ENCODE measurements around the gene FOXS1. TPM values are rescaled to one million over a fixed set of nuclear protein-coding genes. Genes with fewer than 3 reads are reported as not detected.

Gene FOXS1
- total RNA-seq, 1 donor from 2014 or later = 3.3 TPM

DNA sequence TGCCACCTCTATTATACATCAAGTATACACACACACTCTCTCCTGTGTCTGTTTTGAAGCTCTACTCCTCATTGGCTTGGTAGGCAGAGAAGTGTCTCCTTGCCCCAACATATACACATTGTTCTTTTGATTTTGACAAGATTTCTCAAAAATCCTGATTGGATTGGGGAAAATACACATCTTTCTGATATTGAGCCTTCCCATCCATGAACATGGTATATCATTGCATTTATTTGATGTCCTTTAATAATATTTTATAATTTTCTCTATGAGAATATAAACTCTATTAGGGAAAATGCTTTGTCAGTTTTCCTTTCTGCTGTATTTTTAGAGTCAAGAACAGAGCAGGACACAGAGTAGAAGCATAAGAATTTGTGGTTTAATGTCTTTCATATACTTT is 32.3 kb upstream of the FOXS1 start:
- TF ChIP-seq, protein P1, sequence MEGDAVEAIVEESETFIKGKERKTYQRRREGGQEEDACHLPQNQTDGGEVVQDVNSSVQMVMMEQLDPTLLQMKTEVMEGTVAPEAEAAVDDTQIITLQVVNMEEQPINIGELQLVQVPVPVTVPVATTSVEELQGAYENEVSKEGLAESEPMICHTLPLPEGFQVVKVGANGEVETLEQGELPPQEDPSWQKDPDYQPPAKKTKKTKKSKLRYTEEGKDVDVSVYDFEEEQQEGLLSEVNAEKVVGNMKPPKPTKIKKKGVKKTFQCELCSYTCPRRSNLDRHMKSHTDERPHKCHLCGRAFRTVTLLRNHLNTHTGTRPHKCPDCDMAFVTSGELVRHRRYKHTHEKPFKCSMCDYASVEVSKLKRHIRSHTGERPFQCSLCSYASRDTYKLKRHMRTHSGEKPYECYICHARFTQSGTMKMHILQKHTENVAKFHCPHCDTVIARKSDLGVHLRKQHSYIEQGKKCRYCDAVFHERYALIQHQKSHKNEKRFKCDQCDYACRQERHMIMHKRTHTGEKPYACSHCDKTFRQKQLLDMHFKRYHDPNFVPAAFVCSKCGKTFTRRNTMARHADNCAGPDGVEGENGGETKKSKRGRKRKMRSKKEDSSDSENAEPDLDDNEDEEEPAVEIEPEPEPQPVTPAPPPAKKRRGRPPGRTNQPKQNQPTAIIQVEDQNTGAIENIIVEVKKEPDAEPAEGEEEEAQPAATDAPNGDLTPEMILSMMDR (IDR thresholded peaks at IDR 0.05) = no peak
- ATAC-seq = no peak
- intact Hi-C loops (cut with DNase I) = no loop called here
- Histone ChIP-seq H3K36me3 (no peaks in the 10 kb centered on the region), H3K4me1 (no peaks in the 10 kb centered on the region), H3K9me3 (no peaks in the 10 kb centered on the region), H3K4me3 (no peak overlapping the region), H3K27me3 (no peaks in the 10 kb centered on the region), H3K27ac (no peak overlapping the region)
- no peak for DNase-seq

DNA sequence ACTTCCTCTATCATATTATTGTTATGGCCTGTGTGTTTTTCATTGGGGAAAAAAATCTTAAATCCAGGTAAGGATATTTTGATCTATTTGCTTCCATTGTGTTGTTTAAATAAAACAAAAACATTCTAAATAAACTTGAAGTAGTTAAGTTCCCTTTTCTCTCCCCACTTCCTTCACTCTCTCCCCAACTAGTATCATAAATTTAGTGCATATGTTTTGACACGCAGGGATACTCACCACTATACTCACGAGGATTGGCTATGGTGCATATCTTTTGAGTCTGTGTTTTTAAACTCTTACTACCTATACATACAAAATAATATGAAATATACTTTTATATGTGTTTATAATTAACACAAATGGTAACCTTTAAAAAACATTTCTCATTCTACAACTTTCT is 30.3 kb upstream of the FOXS1 start:
- Histone ChIP-seq H3K36me3 (no peaks in the 10 kb centered on the region), H3K9me3 (no peaks in the 10 kb centered on the region), H3K4me3 (no peak overlapping the region), H3K4me1 (peaks cover 2% of the 10 kb centered on the region), H3K27ac (no peak overlapping the region), H3K27me3 (no peaks in the 10 kb centered on the region)
- TF ChIP-seq, protein P1 (IDR thresholded peaks at IDR 0.05) = no peak
- no peak for DNase-seq
- intact Hi-C loops (cut with DNase I) = no loop called here
- ATAC-seq = no peak

DNA sequence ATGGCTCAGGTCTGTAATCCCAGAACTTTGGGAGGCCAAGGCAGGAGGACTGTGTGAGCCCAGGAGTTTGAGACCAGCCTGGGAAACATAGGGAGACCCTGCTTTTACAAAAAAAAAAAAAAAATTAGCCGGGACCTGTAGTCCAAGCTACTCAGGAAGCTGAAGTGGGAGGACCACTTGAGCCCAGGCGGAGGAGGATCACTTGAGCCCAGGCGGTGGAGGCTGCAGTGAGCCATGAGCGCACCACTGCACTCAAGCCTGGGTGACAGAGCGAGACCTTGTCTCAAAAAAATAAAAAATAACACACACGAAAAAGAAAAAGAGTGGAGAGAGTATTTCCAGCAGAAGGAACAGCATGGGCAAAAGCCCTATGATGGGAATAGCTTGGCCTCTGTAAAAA is 27.0 kb upstream of the FOXS1 start:
- no peak overlapping the region for H3K27ac ChIP-seq
- ATAC-seq (no peak), DNase-seq (no peak)
- no peaks in the 10 kb centered on the region for H3K9me3 ChIP-seq
- TF ChIP-seq, protein P1 (IDR thresholded peaks at IDR 0.05) = no peak
- H3K27me3 ChIP-seq = no peaks in the 10 kb centered on the region
- no peak overlapping the region for H3K4me3 ChIP-seq
- peaks cover 11% of the 10 kb centered on the region for H3K4me1 ChIP-seq
- H3K36me3 ChIP-seq = no peaks in the 10 kb centered on the region
- intact Hi-C loops (cut with DNase I) = no loop called here

DNA sequence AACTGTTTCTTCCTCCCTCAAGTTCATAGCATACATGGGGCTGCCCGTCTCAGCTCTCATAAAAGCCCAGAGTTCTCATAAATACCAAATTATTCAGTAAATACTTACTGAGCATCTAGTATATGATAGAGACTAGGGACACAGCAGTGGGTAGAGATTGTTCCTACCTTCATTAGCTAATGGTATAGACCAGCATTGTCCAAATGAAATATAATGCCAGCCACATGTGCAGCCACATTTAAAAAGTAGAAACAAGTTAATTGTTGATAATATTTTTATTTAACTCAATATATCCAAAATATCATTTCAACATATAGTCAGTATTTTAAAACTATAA is 26.2 kb upstream of the FOXS1 start:
- no peaks in the 10 kb centered on the region for H3K27me3 ChIP-seq
- H3K27ac ChIP-seq = no peak overlapping the region
- no peaks in the 10 kb centered on the region for H3K36me3 ChIP-seq
- no peaks in the 10 kb centered on the region for H3K9me3 ChIP-seq
- intact Hi-C loops (cut with DNase I) = no loop called here
- H3K4me3 ChIP-seq = no peak overlapping the region
- ATAC-seq (no peak), DNase-seq (no peak)
- peaks cover 11% of the 10 kb centered on the region for H3K4me1 ChIP-seq
- TF ChIP-seq, protein P1 (IDR thresholded peaks at IDR 0.05) = no peak

DNA sequence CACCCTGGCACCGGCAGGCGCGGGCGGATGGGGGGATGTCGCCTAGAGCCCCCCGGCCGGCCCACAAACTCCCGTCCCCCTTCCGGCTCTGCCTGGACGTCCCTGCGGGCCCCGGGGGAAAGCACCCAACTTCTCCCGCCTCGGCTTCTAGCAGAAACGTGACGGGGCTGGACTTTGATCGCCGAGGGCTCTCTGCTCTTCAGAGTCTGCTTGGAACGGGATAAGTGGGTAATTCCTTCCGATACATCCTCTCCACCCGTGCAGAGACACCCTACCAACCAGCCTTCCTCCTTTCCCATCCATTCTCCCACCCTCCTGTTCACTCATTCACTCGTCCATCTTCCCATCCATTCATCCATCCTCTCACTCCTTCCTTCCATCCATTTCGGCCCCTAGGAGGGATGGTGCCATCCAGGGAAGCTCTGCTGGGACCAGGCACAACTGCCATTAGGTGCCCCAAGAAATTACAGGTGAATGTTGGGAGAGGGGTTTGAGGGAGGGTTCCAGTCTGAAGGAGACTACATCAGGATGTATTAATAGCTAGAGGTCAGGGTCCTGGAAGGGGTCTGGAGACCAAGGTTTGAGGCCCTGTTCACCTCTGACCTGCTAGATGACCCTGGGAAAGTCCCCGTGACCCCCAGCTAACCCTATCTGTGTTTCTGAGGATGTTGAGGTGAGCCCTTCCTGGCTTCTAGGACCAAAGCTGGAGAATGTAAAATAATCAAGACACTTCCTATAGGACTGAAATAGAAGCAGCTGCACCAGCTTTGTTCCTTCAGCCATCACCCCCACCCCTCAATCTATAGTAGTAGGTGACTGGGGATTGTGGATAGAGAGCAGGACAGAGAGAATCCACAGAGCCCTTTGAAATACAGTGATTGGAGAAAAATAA is 25.6 kb upstream of the FOXS1 start:
- intact Hi-C loops (cut with DNase I) = no loop called here
- no peaks in the 10 kb centered on the region for H3K36me3 ChIP-seq
- no peaks in the 10 kb centered on the region for H3K9me3 ChIP-seq
- H3K4me1 ChIP-seq = peaks cover 11% of the 10 kb centered on the region
- H3K4me3 ChIP-seq = peak overlapping the region; percentile 68
- H3K27ac ChIP-seq = peak overlapping the region; percentile 58
- DNase-seq = no peak
- H3K27me3 ChIP-seq = no peaks in the 10 kb centered on the region
- TF ChIP-seq, protein P1 (IDR thresholded peaks at IDR 0.05) = no peak
- no peak for ATAC-seq

Data from upper lobe of right lung (tissue), 1 donor.